ENCODE results near the gene RRP1.

DNA sequence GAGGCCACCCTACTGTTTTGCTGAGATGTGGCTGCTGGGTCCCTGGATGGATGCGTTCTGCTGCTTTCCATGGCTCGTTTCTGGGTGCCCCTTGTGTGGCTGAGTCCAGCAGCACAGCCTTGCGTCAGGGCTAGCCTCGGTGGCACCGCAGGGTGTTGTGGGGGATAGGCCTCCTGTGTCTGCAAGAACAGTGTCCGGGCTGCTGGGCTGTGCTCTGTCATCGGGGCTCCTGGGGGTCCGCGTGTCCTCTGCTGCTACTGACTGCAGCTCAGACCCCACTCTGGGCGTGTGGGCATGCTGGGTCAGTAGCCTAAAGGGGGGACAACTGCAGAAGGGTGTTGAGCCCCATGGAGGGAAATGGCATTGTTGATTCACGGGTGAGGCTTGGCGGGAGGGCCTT lies 4.9 kb downstream of the RRP1 start:
- TF ChIP-seq, protein P1, sequence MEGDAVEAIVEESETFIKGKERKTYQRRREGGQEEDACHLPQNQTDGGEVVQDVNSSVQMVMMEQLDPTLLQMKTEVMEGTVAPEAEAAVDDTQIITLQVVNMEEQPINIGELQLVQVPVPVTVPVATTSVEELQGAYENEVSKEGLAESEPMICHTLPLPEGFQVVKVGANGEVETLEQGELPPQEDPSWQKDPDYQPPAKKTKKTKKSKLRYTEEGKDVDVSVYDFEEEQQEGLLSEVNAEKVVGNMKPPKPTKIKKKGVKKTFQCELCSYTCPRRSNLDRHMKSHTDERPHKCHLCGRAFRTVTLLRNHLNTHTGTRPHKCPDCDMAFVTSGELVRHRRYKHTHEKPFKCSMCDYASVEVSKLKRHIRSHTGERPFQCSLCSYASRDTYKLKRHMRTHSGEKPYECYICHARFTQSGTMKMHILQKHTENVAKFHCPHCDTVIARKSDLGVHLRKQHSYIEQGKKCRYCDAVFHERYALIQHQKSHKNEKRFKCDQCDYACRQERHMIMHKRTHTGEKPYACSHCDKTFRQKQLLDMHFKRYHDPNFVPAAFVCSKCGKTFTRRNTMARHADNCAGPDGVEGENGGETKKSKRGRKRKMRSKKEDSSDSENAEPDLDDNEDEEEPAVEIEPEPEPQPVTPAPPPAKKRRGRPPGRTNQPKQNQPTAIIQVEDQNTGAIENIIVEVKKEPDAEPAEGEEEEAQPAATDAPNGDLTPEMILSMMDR (IDR thresholded peaks at IDR 0.05; ENCODE audit: insufficient read depth, low read length, poor library complexity, severe bottlenecking): no peak
- TF ChIP-seq EZH2phosphoT487 (conservative IDR thresholded peaks at IDR 0.05; ENCODE audit: low read length): no peak
